GM18907 (cell line): ENCODE data around the gene PCDHAC1.
"Not testable (repeated sequence)": the region's sequence is repeated elsewhere in the genome, so short reads cannot be mapped to it uniquely, and the experiment has no call there.

Source experiments
- ATAC-seq: cut with Tn5 transposase; IDR thresholded peaks from one replicate; pipeline ENCODE4 v1.9.1; 2021; ENCODE audit warnings: mild to moderate bottlenecking, moderate library complexity; ENCODE audit not compliant: unreplicated experiment

The PCDHAC1 gene

GRCh38 chr5:140925806-140926442, at the start of gene PCDHAC1:
TSS of gene PCDHAC1 (plus strand) at chr5:140926299. CDS start at chr5:140926893, 594 bp downstream.
- ATAC-seq, result no peak

- not testable (repeated sequence) for ATAC-seq
Measured at GRCh38 chr5:140876541-140877261, 49.4 kb upstream of the PCDHAC1 start.

GRCh38 chr5:140877262-140877581, 48.9 kb upstream of the PCDHAC1 start:
- ATAC-seq, result no peak

- ATAC-seq, result no peak
Measured at GRCh38 chr5:140881889-140882590, 44.1 kb upstream of the PCDHAC1 start, which contains the start of gene PCDHA13. TSS of gene PCDHA13 (plus strand) at chr5:140882124. CDS start at chr5:140882269, 145 bp downstream.

GRCh38 chr5:140882591-140882899, 43.6 kb upstream of the PCDHAC1 start:
- ATAC-seq, result no peak

GRCh38 chr5:140883373-140883772, 42.7 kb upstream of the PCDHAC1 start:
- no peak for ATAC-seq

GRCh38 chr5:140883927-140884697, 42.0 kb upstream of the PCDHAC1 start:
- ATAC-seq, result no peak

GRCh38 chr5:140916325-140916724, 9.8 kb upstream of the PCDHAC1 start:
- ATAC-seq, result no peak

GRCh38 chr5:140923601-140924000, 2.5 kb upstream of the PCDHAC1 start:
- ATAC-seq, result no peak

- ATAC-seq, result no peak
Measured at GRCh38 chr5:140926443-140927227, 536 bp downstream of the PCDHAC1 start.

GRCh38 chr5:140927228-140927573, 1.1 kb downstream of the PCDHAC1 start:
- no peak for ATAC-seq

GRCh38 chr5:140934964-140935606, 9.0 kb downstream of the PCDHAC1 start:
- no peak for ATAC-seq

GRCh38 chr5:140946578-140946977, 20.5 kb downstream of the PCDHAC1 start:
- no peak for ATAC-seq

- ATAC-seq, result no peak
Measured at GRCh38 chr5:140951636-140952035, 25.5 kb downstream of the PCDHAC1 start.

GRCh38 chr5:140953234-140953633, 27.1 kb downstream of the PCDHAC1 start:
- no peak for ATAC-seq

- no peak for ATAC-seq
Measured at GRCh38 chr5:140962190-140962589, 36.1 kb downstream of the PCDHAC1 start.

- ATAC-seq, result no peak
Measured at GRCh38 chr5:140964356-140964755, 38.3 kb downstream of the PCDHAC1 start.

- no peak for ATAC-seq
Measured at GRCh38 chr5:140965905-140966292, 39.8 kb downstream of the PCDHAC1 start.

- ATAC-seq, result no peak
Measured at GRCh38 chr5:140966293-140967225, 40.5 kb downstream of the PCDHAC1 start, which contains the start of gene PCDHAC2. TSS of gene PCDHAC2 (plus strand) at chr5:140966476. CDS start at chr5:140966767, 291 bp downstream.
